Psoas muscle (tissue), 8 donors: ENCODE measurements around the gene MBD3L3. TPM values are rescaled to one million over a fixed set of nuclear protein-coding genes. Genes with fewer than 3 reads are reported as not detected.

Source experiments
- ATAC-seq, 4 donors: fragments of 200-7000 bp; cut with Tn5 transposase; one replicate each; pipeline ENCODE4 v1.9.1; 2020; ENCODE audit warnings: moderate library complexity in 3 of 4, mild to moderate bottlenecking in 2 of 4
- DNase-seq, 2 donors: peaks; one replicate each; pipeline ENCODE4 v3.0.0-alpha.2; 2020
- H3K27ac ChIP-seq: fragments of 200-600 bp; one replicate; pipeline ENCODE4 v1.8.0; 2022
- H3K27me3 ChIP-seq, 3 donors: fragments of 200-600 bp in 1 of 3; one replicate each; pipeline versions ENCODE4 v1.6.1 to v1.8.0; 2013 to 2022; ENCODE audit warnings: low read length in 2 of 3, mild to moderate bottlenecking in 2 of 3, moderate library complexity in 1 of 3; ENCODE audit not compliant: insufficient read depth in 3 of 3
- H3K36me3 ChIP-seq, 2 donors: fragments of 200-600 bp in 1 of 2; one replicate each; pipeline versions ENCODE4 v1.6.1 to v1.8.0; 2013 to 2022; ENCODE audit warnings: low read depth in 1 of 2, mild to moderate bottlenecking in 1 of 2, moderate library complexity in 1 of 2; ENCODE audit not compliant: insufficient read depth in 1 of 2
- H3K4me1 ChIP-seq: fragments of 200-600 bp; one replicate; pipeline ENCODE4 v1.8.0; 2022
- H3K4me3 ChIP-seq: fragments of 200-600 bp; one replicate; pipeline ENCODE4 v1.8.0; 2022; ENCODE audit warnings: mild to moderate bottlenecking
- H3K9me3 ChIP-seq: fragments of 200-600 bp; one replicate; pipeline ENCODE4 v1.8.0; 2022
- CTCF ChIP-seq: fragments of 200-600 bp; IDR thresholded peaks from one replicate; pipeline ENCODE4 v1.8.0; 2022; ENCODE audit warnings: antibody characterized with exemption
- WGBS, 3 donors: extraction: QIAGEN DNeasy Blood & Tissue Kit; methylation state at CpG; one replicate each; pipeline versions ENCODE4 v1.1.6 to v1.1.7; 2013; 5-methylcytosine and 5-hydroxymethylcytosine counted together
- intact Hi-C, 2 donors: fragments of 100-400 bp; cut with DNase I; formaldehyde crosslinking; loops; one replicate each; pipeline versions ENCODE4 v1.11.0 to v1.14.2; 2022
- polyA plus RNA-seq, 3 donors: library from polyadenylated mRNA; stranded (reverse); fragments of 200-250 nt; gene quantifications; one replicate each; pipeline ENCODE4 v1.2.3, GENCODE V29; 2013
- total RNA-seq, 4 donors: library from RNA; stranded (reverse); fragmentation: NEBNext Ultra II Directional in 2 of 4; extraction: Animal tissue kit (Norgen Biotek cat#: 25700) in 2 of 4; gene quantifications; one replicate each; pipeline versions ENCODE4 v1.2.1 to v1.2.4, GENCODE V29; 2021 to 2023
- donor health status: healthy with polysubstance abuse.
- donor health status: DM: no; HTN: no; CAD: no; lungs with moderate emphysema.
- donor health status: Bipolar disorder and iron deficiency.
- donor health status: healthy.
- donor health status: DM: yes; HTN: yes; CAD: no.
- donor health status: DM: no; HTN: no; CAD: no.
- donor health status: DM: no; HTN: no; CAD: no.
- donor health status: DM: yes; HTN: yes; CAD: no.

Gene MBD3L3
- total and polyA plus RNA-seq, 7 donors = not detected

GRCh38 chr19:7018828-7019227 is 39.6 kb downstream of the MBD3L3 start:
- Histone ChIP-seq H3K27ac (no peak overlapping the region), H3K9me3 (no peaks in the 10 kb centered on the region), H3K4me3 (no peak overlapping the region), H3K4me1 (no peaks in the 10 kb centered on the region), H3K36me3 (no peaks in the 10 kb centered on the region), H3K27me3 (no peaks in the 10 kb centered on the region)
- DNase-seq (no peak), ATAC-seq (no peak)
- intact Hi-C loops = no loop called here
- 65 to 71% (median 69%) methylated on average over 6 of the region's 6 CpGs for WGBS, 3 donors
- no peak for TF ChIP-seq CTCF

GRCh38 chr19:7013678-7014077 is 44.8 kb downstream of the MBD3L3 start:
- Histone ChIP-seq H3K36me3 (no peaks in the 10 kb centered on the region), H3K4me1 (no peaks in the 10 kb centered on the region), H3K27me3 (peaks cover 0 to 3% (median 0%) of the 10 kb centered on the region in 3 donors), H3K27ac (no peak overlapping the region), H3K9me3 (peaks cover 3% of the 10 kb centered on the region), H3K4me3 (no peak overlapping the region)
- WGBS, 3 donors = 66 to 73% (median 67%) methylated on average over 4 of the region's 4 CpGs
- DNase-seq (no peak), ATAC-seq (no peak)
- TF ChIP-seq CTCF = no peak
- intact Hi-C loops = no loop called here

- WGBS, 3 donors = 76 to 86% (median 84%) methylated on average over 11 to 12 of the region's 12 CpGs
- DNase-seq (no peak), ATAC-seq (no peak)
- no peaks in the 10 kb centered on the region for H3K36me3 ChIP-seq
- peaks cover 3% of the 10 kb centered on the region for H3K9me3 ChIP-seq
- H3K4me3 ChIP-seq = no peak overlapping the region
- intact Hi-C loops = no loop called here
- H3K4me1 ChIP-seq = no peaks in the 10 kb centered on the region
- H3K27me3 ChIP-seq = peaks cover 0 to 3% (median 0%) of the 10 kb centered on the region in 3 donors
- no peak for TF ChIP-seq CTCF
- H3K27ac ChIP-seq = no peak overlapping the region
Measured at GRCh38 chr19:7010722-7011593, 47.5 kb downstream of the MBD3L3 start.

- Histone ChIP-seq H3K36me3 (no peaks in the 10 kb centered on the region), H3K4me1 (no peaks in the 10 kb centered on the region), H3K4me3 (no peak overlapping the region), H3K27ac (no peak overlapping the region), H3K9me3 (peaks cover 3% of the 10 kb centered on the region), H3K27me3 (peaks cover 0 to under 1% (median 0%) of the 10 kb centered on the region in 3 donors)
- WGBS, 3 donors = 53 to 67% (median 67%) methylated on average over 4 of the region's 4 CpGs
- ATAC-seq = no peak
- TF ChIP-seq CTCF = no peak
- DNase-seq = no peak
- intact Hi-C loops = no loop called here
Measured at GRCh38 chr19:7007859-7008258, 50.6 kb downstream of the MBD3L3 start.

Other genes with a start within 250 kb of the MBD3L3 start
- under 1 TPM in 2 of 4 donors, not detected in 2; 0.39 to 0.42 TPM for gene ADGRE1, start 171.1 kb downstream of the MBD3L3 start, total RNA-seq
- gene ADGRE1, start 171.1 kb downstream of the MBD3L3 start, polyA plus RNA-seq = under 1 TPM in 2 of 3 donors, not detected in 1; 0.03 to 0.04 TPM
- gene MBD3L2B, start 37.2 kb downstream of the MBD3L3 start, total RNA-seq = not detected
- gene MBD3L2B, start 37.2 kb downstream of the MBD3L3 start, polyA plus RNA-seq = not detected
- gene MBD3L5, start 28.1 kb downstream of the MBD3L3 start, total RNA-seq = not detected
- gene MBD3L5, start 28.1 kb downstream of the MBD3L3 start, polyA plus RNA-seq = not detected
- gene MBD3L4, start 18.5 kb downstream of the MBD3L3 start, total RNA-seq = not detected
- not detected for gene MBD3L4, start 18.5 kb downstream of the MBD3L3 start, polyA plus RNA-seq
- gene MBD3L2, start 9.4 kb downstream of the MBD3L3 start, total RNA-seq = not detected
- not detected for gene MBD3L2, start 9.4 kb downstream of the MBD3L3 start, polyA plus RNA-seq
- gene ZNF557, start 11.0 kb upstream of the MBD3L3 start, total RNA-seq = 1 to 10 TPM; 3.1 to 5.7 (median 3.6) TPM
- gene ZNF557, start 11.0 kb upstream of the MBD3L3 start, polyA plus RNA-seq = 1 to 10 TPM in 2 of 3 donors, under 1 TPM in 1; 0.82 to 3.2 (median 1.3) TPM
- gene INSR, start 235.7 kb upstream of the MBD3L3 start, total RNA-seq = 10 to 100 TPM; 48.5 to 95.1 (median 66.3) TPM
- gene INSR, start 235.7 kb upstream of the MBD3L3 start, polyA plus RNA-seq = 10 to 100 TPM in 2 of 3 donors, 1 to 10 TPM in 1; 3.7 to 13.7 (median 11.4) TPM